ENCODE results near the gene ENTPD7. TPM values are rescaled to one million over a fixed set of nuclear protein-coding genes. Genes with fewer than 3 reads are reported as not detected.

ENTPD7 gene
- total and polyA plus RNA-seq, 9 of the 15 experiments (the other 6 are each of a cell fraction or from before 2014, with no cell fraction given) = 1.4 to 13.9 (median 8.5) TPM

GRCh38 chr10:99620711-99621453, 38.4 kb upstream of the ENTPD7 start (continued):
- TF ChIP-seq ZNF407 (IDR thresholded peaks at IDR 0.05; ENCODE audit: low read depth) (no peak), CHD4 (IDR thresholded peaks at IDR 0.05; ENCODE audit: insufficient read depth, insufficient replicate concordance, low read depth, low read length, poor library complexity, severe bottlenecking) (no peak), ZNF318 (IDR thresholded peaks at IDR 0.05; ENCODE audit: borderline replicate concordance in 1 of 2, low read depth in 1 of 2) (no peak), ZBTB34 (CRISPR knock-in tag; IDR thresholded peaks at IDR 0.05) (no peak), SMAD3 (CRISPR knock-in tag; conservative IDR thresholded peaks at IDR 0.05) (no peak), PML (IDR thresholded peaks at IDR 0.05; ENCODE audit: low read length) (peak; percentile 49; the same call in 1 of the 2 replicates), ZNF134 (CRISPR knock-in tag; conservative IDR thresholded peaks at IDR 0.05) (no peak), TAF9B (IDR thresholded peaks at IDR 0.05; ENCODE audit: partially characterized antibody) (peak; percentile 71)
